ENCODE results near the gene JARID2.

DNA sequence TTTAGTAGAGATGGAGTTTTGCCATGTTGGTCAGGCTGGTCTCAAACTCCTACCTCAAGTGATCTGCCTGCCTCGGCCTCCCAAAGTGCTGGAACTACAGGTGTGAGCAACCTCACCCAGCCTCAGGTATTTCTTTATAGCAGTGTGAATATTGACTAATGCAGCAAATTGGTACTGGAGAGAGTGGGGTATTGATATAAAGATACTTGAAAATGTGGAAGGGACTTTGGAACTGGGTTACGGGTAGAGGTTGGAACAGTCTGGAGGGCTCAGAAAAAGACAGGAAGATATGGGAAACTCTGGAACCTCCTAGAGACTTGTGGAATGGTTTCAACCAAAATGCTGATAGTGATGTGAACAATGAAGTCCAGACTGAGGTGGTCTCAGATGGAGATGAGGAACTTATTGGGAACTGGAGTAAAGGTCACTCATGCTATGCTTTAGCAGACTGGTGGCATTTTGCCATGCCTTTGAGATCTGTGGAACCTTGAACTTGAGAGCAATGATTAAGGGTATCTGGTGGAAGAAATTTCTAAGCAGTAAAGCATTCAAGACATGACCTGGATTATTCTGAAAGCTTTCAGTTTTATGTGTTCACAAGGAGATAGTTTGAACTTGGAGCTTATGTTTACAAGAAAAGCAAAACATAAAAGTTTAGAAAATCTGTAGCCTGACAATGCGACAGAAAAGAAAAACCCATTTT, 289.8 kb downstream of the JARID2 start:
- TF ChIP-seq POLR2A (IDR thresholded peaks at IDR 0.05) = no peak
- TF ChIP-seq, protein P1, sequence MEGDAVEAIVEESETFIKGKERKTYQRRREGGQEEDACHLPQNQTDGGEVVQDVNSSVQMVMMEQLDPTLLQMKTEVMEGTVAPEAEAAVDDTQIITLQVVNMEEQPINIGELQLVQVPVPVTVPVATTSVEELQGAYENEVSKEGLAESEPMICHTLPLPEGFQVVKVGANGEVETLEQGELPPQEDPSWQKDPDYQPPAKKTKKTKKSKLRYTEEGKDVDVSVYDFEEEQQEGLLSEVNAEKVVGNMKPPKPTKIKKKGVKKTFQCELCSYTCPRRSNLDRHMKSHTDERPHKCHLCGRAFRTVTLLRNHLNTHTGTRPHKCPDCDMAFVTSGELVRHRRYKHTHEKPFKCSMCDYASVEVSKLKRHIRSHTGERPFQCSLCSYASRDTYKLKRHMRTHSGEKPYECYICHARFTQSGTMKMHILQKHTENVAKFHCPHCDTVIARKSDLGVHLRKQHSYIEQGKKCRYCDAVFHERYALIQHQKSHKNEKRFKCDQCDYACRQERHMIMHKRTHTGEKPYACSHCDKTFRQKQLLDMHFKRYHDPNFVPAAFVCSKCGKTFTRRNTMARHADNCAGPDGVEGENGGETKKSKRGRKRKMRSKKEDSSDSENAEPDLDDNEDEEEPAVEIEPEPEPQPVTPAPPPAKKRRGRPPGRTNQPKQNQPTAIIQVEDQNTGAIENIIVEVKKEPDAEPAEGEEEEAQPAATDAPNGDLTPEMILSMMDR (IDR thresholded peaks at IDR 0.05) = no peak
